Suprapubic skin (tissue), 4 donors: ENCODE results near the gene SOHLH2. TPM values are rescaled to one million over a fixed set of nuclear protein-coding genes. Genes with fewer than 3 reads are reported as not detected.

ENCODE experiments used
- DNase-seq, 2 donors: peaks; one replicate each; pipeline ENCODE4 v3.0.0-alpha.2; 2019; ENCODE audit warnings: low spot score in 2 of 2
- H3K27ac ChIP-seq: fragments of 200-600 bp; sonication (generic); one replicate; pipeline ENCODE4 v1.5.1; 2019
- H3K27me3 ChIP-seq: fragments of 200-600 bp; sonication (generic); one replicate; pipeline ENCODE4 v1.5.1; 2019
- H3K36me3 ChIP-seq: fragments of 200-600 bp; sonication (generic); one replicate; pipeline ENCODE4 v1.5.1; 2019
- H3K4me1 ChIP-seq: fragments of 200-600 bp; sonication (generic); one replicate; pipeline ENCODE4 v1.5.1; 2019
- H3K4me3 ChIP-seq: fragments of 200-600 bp; sonication (generic); one replicate; pipeline ENCODE4 v1.5.1; 2019; ENCODE audit warnings: mild to moderate bottlenecking
- H3K9me3 ChIP-seq: fragments of 200-600 bp; sonication (generic); one replicate; pipeline ENCODE4 v1.5.1; 2019
- CTCF ChIP-seq, 2 donors: fragments of 200-600 bp in 1 of 2; fragments of 450-650 bp in 1 of 2; sonication (generic) in 1 of 2; IDR thresholded peaks; one replicate each; pipeline ENCODE4 v1.5.1; 2016 to 2019; ENCODE audit warnings: antibody characterized with exemption in 2 of 2, mild to moderate bottlenecking in 1 of 2, moderate library complexity in 1 of 2
- EP300 ChIP-seq: sonication (generic); formaldehyde crosslinking; IDR thresholded peaks from one replicate; pipeline ENCODE4 v1.6.1; 2017; ENCODE audit warnings: antibody characterized with exemption
- POLR2A ChIP-seq, 2 donors: fragments of 450-650 bp; IDR thresholded peaks; one replicate each; pipeline ENCODE4 v1.6.1; 2017; ENCODE audit warnings: antibody characterized with exemption in 2 of 2, mild to moderate bottlenecking in 2 of 2, moderate library complexity in 2 of 2
- POLR2AphosphoS5 ChIP-seq, 3 donors: sonication (generic); formaldehyde crosslinking; IDR thresholded peaks; one replicate each; pipeline ENCODE4 v1.6.1; 2017; ENCODE audit warnings: antibody characterized with exemption in 3 of 3
- WGBS: methylation state at CpG from one replicate; pipeline ENCODE4 v1.1.5; 2018; 5-methylcytosine and 5-hydroxymethylcytosine counted together
- total RNA-seq, 4 donors: library from RNA; depleted of rRNA; stranded (reverse); fragments of >200 nt; gene quantifications; one replicate each; pipeline ENCODE4 v1.1.0, GENCODE V29; 2016

SOHLH2 gene
- total RNA-seq, 4 donors from 2014 or later = 0.21 TPM; not detected in 3

DNA sequence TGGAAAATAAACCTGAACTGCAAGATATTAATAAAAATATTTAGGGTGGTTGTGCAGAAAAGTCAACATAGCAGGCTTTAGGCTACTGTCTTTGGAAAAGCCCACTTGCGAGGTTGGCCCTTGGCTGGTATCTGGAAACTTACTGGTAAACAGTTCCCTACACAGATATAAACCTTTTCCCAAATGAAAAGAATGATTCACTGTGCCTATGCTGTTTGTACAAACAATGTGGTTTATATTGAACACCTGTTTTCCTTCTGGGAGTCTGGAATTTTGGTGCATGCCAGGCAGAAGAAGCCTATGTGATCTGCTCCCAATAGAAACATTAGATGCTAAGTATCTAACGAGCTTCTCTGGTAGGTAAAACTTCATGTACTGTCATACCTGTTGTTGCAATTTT lies 29.7 kb upstream of the SOHLH2 start:
- H3K4me3 ChIP-seq = no peak overlapping the region
- H3K36me3 ChIP-seq = no peaks in the 10 kb centered on the region
- DNase-seq = no peak
- TF ChIP-seq POLR2A (IDR thresholded peaks at IDR 0.05) = no peak
- TF ChIP-seq CTCF (IDR thresholded peaks at IDR 0.05) = no peak
- no peak for TF ChIP-seq EP300
- TF ChIP-seq POLR2AphosphoS5 (IDR thresholded peaks at IDR 0.05) = no peak
- no peaks in the 10 kb centered on the region for H3K4me1 ChIP-seq
- no peaks in the 10 kb centered on the region for H3K27me3 ChIP-seq
- no peak overlapping the region for H3K27ac ChIP-seq
- 80% methylated on average over 2 of the region's 2 CpGs for WGBS
- H3K9me3 ChIP-seq = peaks cover 7% of the 10 kb centered on the region

DNA sequence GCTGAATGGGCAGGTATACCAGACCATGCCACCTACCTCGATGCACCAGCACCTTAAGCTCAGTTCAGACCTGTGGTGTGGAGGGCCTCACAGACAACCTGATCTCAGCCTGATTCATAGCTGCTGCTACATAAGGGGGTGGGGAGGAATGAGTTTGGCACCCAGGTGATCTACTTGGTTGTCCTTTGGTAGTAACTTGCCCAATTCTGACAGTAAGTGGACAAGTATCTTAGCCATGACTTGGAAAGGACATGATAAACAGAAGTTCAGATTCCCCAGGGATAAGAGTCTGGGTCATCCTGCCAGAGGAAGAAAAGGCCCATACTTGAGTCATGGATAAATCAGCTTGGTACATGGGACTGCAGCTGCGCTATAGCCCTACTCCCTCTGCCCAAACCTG lies 28.4 kb upstream of the SOHLH2 start:
- no peaks in the 10 kb centered on the region for H3K4me1 ChIP-seq
- TF ChIP-seq POLR2A (IDR thresholded peaks at IDR 0.05) (no peak), EP300 (no peak), POLR2AphosphoS5 (IDR thresholded peaks at IDR 0.05) (no peak), CTCF (IDR thresholded peaks at IDR 0.05) (no peak)
- H3K27me3 ChIP-seq = no peaks in the 10 kb centered on the region
- H3K27ac ChIP-seq = no peak overlapping the region
- 92% methylated on average over 2 of the region's 2 CpGs for WGBS
- no peak overlapping the region for H3K4me3 ChIP-seq
- no peaks in the 10 kb centered on the region for H3K36me3 ChIP-seq
- H3K9me3 ChIP-seq = peaks cover 7% of the 10 kb centered on the region
- DNase-seq = no peak

DNA sequence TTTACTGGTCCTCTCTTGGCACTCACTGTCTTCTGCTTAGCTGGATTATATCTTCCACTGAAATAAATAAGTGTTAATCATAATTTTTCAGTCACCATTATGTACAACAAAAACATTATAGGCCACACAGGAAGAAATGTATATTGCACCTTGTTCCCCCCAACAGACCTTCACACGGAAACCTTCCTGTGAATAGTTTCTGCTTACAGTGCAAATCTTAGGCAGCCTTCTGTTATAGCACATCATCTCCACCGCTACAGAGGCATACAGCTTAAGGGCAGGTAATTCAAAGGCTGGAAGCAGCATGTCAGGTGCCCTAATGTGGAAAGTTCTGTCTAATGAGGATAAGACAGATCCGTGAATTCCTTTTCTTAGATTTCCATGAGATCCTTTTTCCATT lies 16.9 kb upstream of the SOHLH2 start:
- 59% methylated on average over 3 of the region's 3 CpGs for WGBS
- Histone ChIP-seq H3K27me3 (no peaks in the 10 kb centered on the region), H3K4me3 (no peak overlapping the region), H3K4me1 (no peaks in the 10 kb centered on the region), H3K27ac (no peak overlapping the region), H3K36me3 (no peaks in the 10 kb centered on the region), H3K9me3 (peaks cover 10% of the 10 kb centered on the region)
- DNase-seq = no peak
- TF ChIP-seq POLR2A (IDR thresholded peaks at IDR 0.05) (no peak), EP300 (no peak), POLR2AphosphoS5 (IDR thresholded peaks at IDR 0.05) (no peak), CTCF (IDR thresholded peaks at IDR 0.05) (no peak)

DNA sequence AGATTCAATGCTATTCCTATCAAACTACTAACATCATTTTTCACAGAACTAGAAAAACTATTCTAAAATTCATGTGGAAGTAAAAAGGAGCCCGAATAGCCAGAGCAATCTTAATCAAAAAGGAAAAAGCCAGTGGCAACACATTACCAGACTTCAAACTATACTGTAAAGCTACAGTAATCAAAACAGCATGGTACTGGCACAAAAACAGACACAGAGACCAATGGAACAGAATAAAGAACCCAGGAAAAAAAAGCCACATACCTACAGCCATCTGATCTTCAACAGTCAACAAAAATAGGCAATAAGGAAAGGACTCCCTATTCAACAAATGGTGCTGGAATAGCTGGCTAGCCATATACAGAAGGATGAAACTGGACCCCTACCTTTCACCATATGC lies 10.4 kb upstream of the SOHLH2 start:
- Histone ChIP-seq H3K27me3 (no peaks in the 10 kb centered on the region), H3K9me3 (peaks cover 11% of the 10 kb centered on the region), H3K4me1 (no peaks in the 10 kb centered on the region), H3K36me3 (no peaks in the 10 kb centered on the region), H3K27ac (no peak overlapping the region), H3K4me3 (no peak overlapping the region)
- WGBS = 89% methylated on average over 1 of the region's 1 CpG
- TF ChIP-seq POLR2A (IDR thresholded peaks at IDR 0.05) (no peak), POLR2AphosphoS5 (IDR thresholded peaks at IDR 0.05) (no peak)
- DNase-seq = no peak

DNA sequence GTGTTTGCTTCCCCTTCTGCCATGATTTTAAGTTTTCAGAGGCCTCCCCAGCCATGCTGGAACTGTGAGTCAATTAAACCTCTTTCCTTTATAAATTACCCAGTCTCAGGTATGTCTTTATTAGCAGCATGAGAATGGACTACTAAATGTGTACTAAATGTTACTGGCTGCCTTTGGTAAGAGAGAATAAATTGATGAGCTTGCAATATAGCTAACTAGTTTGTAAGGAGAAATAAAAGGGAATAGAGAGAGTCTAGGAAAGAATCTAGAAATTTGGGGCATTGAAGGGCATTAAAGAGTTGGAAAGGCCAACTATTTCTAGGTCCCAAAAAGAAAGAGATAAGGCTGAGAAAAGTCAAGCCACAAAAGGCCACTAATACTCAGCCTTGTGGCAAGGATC lies 5.5 kb upstream of the SOHLH2 start:
- no peak for TF ChIP-seq CTCF (IDR thresholded peaks at IDR 0.05)
- TF ChIP-seq EP300 = no peak
- TF ChIP-seq POLR2A (IDR thresholded peaks at IDR 0.05) = no peak
- no peak for TF ChIP-seq POLR2AphosphoS5 (IDR thresholded peaks at IDR 0.05)

GRCh38 chr13:36217456-36217855 lies 3.1 kb upstream of the SOHLH2 start:
- no peak for DNase-seq

More for the DNA sequence above, 5.5 kb upstream of the SOHLH2 start:
- no peaks in the 10 kb centered on the region for H3K27me3 ChIP-seq
- no peak overlapping the region for H3K4me3 ChIP-seq
- H3K36me3 ChIP-seq = no peaks in the 10 kb centered on the region
- peaks cover 4% of the 10 kb centered on the region for H3K9me3 ChIP-seq
- no peak overlapping the region for H3K27ac ChIP-seq
- no peak for DNase-seq
- H3K4me1 ChIP-seq = no peaks in the 10 kb centered on the region

More at GRCh38 chr13:36217456-36217855, 3.1 kb upstream of the SOHLH2 start:
- Histone ChIP-seq H3K36me3 (no peaks in the 10 kb centered on the region), H3K9me3 (no peaks in the 10 kb centered on the region), H3K4me1 (no peaks in the 10 kb centered on the region), H3K4me3 (no peak overlapping the region), H3K27ac (no peak overlapping the region), H3K27me3 (no peaks in the 10 kb centered on the region)
- TF ChIP-seq POLR2A (IDR thresholded peaks at IDR 0.05) = no peak
- TF ChIP-seq POLR2AphosphoS5 (IDR thresholded peaks at IDR 0.05) = no peak
- TF ChIP-seq EP300 = no peak
- no peak for TF ChIP-seq CTCF (IDR thresholded peaks at IDR 0.05)
- WGBS = 84% methylated on average over 3 of the region's 3 CpGs
